WI38 (cell line): ENCODE measurements around the gene RSRC2.
"Not testable (repeated sequence)": the region's sequence is repeated elsewhere in the genome, so short reads cannot be mapped to it uniquely, and the experiment has no call there.

Experiments used
- H3K4me3 ChIP-seq: 2 replicates; pipeline ENCODE4 v1.5.1; 2011; ENCODE audit warnings: low read depth, mild to moderate bottlenecking, control low read depth, low read length
- TF ChIP-seq, protein P1 (sequence below): IDR thresholded peaks from 2 replicates; pipeline ENCODE4 v1.5.1; 2012; ENCODE audit warnings: low read depth, mild to moderate bottlenecking, control low read depth, low read length

Gene RSRC2

GRCh38 chr12:122516544-122517361 lies 10.0 kb downstream of the RSRC2 start:
- H3K4me3 ChIP-seq: no peak overlapping the region
- TF ChIP-seq, protein P1, sequence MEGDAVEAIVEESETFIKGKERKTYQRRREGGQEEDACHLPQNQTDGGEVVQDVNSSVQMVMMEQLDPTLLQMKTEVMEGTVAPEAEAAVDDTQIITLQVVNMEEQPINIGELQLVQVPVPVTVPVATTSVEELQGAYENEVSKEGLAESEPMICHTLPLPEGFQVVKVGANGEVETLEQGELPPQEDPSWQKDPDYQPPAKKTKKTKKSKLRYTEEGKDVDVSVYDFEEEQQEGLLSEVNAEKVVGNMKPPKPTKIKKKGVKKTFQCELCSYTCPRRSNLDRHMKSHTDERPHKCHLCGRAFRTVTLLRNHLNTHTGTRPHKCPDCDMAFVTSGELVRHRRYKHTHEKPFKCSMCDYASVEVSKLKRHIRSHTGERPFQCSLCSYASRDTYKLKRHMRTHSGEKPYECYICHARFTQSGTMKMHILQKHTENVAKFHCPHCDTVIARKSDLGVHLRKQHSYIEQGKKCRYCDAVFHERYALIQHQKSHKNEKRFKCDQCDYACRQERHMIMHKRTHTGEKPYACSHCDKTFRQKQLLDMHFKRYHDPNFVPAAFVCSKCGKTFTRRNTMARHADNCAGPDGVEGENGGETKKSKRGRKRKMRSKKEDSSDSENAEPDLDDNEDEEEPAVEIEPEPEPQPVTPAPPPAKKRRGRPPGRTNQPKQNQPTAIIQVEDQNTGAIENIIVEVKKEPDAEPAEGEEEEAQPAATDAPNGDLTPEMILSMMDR: no peak

DNA sequence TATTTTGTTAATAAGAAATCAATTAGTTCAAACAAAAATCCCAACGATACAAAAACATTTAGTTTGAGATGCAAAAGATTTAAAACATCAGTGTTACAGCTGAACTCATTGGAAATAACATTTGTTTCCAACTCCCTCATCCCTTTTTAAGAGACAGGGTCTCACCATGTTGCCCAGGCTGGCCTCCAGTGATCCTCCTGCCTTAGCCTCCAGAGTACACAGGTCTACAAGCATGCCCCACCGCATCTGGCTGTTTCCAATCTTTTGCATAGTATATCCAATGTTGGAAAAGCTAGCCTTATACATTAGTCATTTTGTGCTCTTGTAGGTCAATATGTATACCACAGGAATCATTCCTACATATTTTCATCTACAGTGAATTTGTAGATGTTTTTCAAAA lies 11.5 kb downstream of the RSRC2 start:
- H3K4me3 ChIP-seq: no peak overlapping the region

GRCh38 chr12:122513660-122514059 lies 13.1 kb downstream of the RSRC2 start:
- TF ChIP-seq, protein P1: no peak
- no peak overlapping the region for H3K4me3 ChIP-seq

More for the DNA sequence above, 11.5 kb downstream of the RSRC2 start:
- TF ChIP-seq, protein P1: no peak

DNA sequence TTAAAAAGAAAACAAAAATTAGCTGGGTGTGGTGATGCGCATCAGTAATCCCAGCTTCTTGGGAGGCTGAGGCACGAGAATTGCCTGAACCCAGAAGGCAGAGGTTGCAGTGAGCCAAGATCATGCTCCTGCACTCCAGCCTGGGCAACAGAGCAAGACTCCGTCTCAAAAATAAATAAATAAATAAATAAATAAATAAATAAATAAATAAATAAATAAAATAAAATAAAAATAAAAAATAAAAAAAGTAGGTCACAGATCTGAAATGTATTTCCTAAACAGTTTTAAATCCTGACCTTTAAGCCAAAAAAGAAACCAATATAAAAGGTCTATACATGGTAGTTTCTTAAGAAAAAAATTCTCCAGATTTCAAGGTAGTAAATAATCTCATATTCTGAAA lies 13.7 kb downstream of the RSRC2 start:
- H3K4me3 ChIP-seq: not testable (repeated sequence)

DNA sequence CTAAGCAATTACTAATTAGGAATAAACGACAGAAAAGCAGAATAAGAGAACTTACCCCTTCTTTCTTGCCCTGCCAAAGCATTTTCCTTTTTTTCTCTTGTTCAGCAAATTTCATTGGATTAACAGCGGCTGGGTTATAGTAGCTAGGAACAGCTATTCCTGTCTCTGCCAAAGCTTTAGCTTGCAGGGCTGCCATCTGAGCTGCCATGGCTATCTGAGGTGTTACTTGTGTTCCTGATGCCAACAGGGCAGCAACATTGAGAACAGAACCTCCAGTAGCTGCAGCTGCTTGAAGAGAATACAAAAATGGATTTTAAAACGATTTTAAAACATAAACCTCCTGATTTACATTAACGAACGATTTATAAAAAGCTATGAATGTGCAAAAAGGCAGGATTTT lies 18.6 kb downstream of the RSRC2 start:
- TF ChIP-seq, protein P1: no peak
- no peak overlapping the region for H3K4me3 ChIP-seq

DNA sequence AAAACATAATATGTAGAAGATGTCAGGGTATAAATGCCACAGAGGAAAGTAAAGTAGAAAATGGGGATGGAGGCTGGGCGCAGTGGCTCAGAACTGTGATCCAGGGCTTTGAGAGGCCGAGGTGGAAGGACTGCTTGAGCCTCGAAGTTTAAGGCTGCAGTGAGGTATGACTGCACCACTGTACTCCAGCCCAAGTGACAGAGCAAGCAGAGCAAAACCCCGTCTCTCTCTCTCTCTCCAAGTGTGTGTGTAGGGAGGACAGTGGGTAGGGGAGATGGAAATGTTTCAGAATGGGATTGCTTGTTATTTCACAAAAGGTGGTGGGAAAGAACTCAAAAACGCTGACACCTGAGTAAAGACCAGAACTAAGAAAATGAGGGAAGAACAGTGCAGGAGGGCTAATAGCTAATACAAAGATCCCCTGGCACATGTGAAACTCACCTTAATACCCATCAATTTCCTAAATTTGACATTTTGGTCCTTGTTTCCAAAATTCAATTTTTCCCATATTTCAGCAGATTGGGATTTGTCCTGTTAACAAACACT lies 20.3 kb downstream of the RSRC2 start:
- H3K4me3 ChIP-seq: no peak overlapping the region
- TF ChIP-seq, protein P1: no peak

DNA sequence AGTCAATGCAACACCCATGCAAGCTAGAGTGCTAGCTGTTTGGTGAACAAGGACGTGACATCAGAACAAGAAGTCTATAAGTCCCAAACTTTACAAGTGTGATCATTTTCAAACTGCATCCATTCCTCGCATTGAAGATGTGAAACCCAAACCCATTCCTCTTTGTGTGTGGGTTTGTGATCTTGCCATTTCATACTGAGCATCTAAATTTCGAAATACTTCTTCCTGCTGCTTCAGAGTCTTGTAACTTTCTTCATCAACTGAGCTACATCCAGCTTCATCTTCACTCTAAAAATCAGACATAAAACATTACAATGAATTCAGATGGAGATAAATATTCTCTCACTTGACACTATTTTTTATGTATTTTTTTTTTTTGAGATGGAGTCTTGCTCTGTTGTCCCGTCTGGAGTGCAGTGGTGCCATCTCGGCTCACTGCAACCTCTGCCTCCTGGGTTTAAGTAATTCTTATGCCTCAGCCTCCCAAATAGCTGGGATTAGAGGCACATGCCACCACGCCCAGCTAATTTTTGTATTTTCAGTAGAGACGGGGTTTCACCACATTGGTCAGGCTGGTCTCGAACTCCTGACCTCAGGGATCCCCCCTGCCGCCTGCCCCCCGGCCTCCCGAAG lies 21.2 kb downstream of the RSRC2 start:
- TF ChIP-seq, protein P1: no peak
- H3K4me3 ChIP-seq: no peak overlapping the region
